Bronchial epithelial cell (primary cell): ENCODE results near the gene HPRT1. TPM values are rescaled to one million over a fixed set of nuclear protein-coding genes. Genes with fewer than 3 reads are reported as not detected.
"Not testable (repeated sequence)": the region's sequence is repeated elsewhere in the genome, so short reads cannot be mapped to it uniquely, and the experiment has no call there.

ENCODE experiments used
- DNase-seq: peaks from one replicate; pipeline ENCODE4 v3.0.0-alpha.2; 2010; ENCODE audit warnings: low read depth
- FAIRE-seq: peaks from 2 replicates; lab custom pipeline; 2011; peaks lifted over from hg19 to GRCh38; lab: Jason Lieb, UNC
- H3K27me3 ChIP-seq: 2 replicates; pipeline ENCODE4 v1.5.1; 2011; ENCODE audit warnings: low read length; ENCODE audit not compliant: control insufficient read depth, insufficient read depth
- H3K36me3 ChIP-seq: 2 replicates; pipeline ENCODE4 v1.5.1; 2011; ENCODE audit warnings: low read length; ENCODE audit not compliant: control insufficient read depth, insufficient read depth
- H3K4me3 ChIP-seq: 2 replicates; pipeline ENCODE4 v1.5.1; 2011; ENCODE audit warnings: mild to moderate bottlenecking, low read depth, low read length, control low read depth
- CTCF ChIP-seq: IDR thresholded peaks from 2 replicates; pipeline ENCODE4 v1.5.1; 2011; ENCODE audit warnings: mild to moderate bottlenecking, moderate library complexity, low read length, control low read depth, inconsistent platforms; ENCODE audit not compliant: insufficient read depth, severe bottlenecking
- total RNA-seq: library from RNA; depleted of rRNA; stranded (reverse); fragments of >200 nt; gene quantifications from 2 replicates; pipeline ENCODE4 v1.2.1, GENCODE V29; 2014

HPRT1 gene
- total RNA-seq, 1 donor from 2014 or later = 11.6 TPM

- FAIRE-seq = no peak
- peak; percentile 12 for DNase-seq
- TF ChIP-seq CTCF = no peak
- H3K36me3 ChIP-seq = no peaks in the 10 kb centered on the region
- H3K4me3 ChIP-seq = no peak overlapping the region
- no peaks in the 10 kb centered on the region for H3K27me3 ChIP-seq
Observed at GRCh38 chrX:134461437-134461836, 1.5 kb downstream of the HPRT1 start.

GRCh38 chrX:134462927-134463326, 3.0 kb downstream of the HPRT1 start:
- no peak for DNase-seq
- H3K4me3 ChIP-seq = no peak overlapping the region
- no peaks in the 10 kb centered on the region for H3K27me3 ChIP-seq
- FAIRE-seq = no peak
- H3K36me3 ChIP-seq = no peaks in the 10 kb centered on the region
- TF ChIP-seq CTCF = no peak

GRCh38 chrX:134464453-134464852, 4.5 kb downstream of the HPRT1 start:
- not testable (repeated sequence) for H3K36me3 ChIP-seq, FAIRE-seq, DNase-seq, H3K4me3 ChIP-seq, H3K27me3 ChIP-seq

- Histone ChIP-seq H3K36me3 (no peaks in the 10 kb centered on the region), H3K4me3 (no peak overlapping the region), H3K27me3 (no peaks in the 10 kb centered on the region)
- DNase-seq (peak; percentile 54), FAIRE-seq (no peak)
- no peak for TF ChIP-seq CTCF
Observed at GRCh38 chrX:134469486-134469885, 9.5 kb downstream of the HPRT1 start.

GRCh38 chrX:134470013-134470412, 10.0 kb downstream of the HPRT1 start:
- Histone ChIP-seq H3K36me3 (no peaks in the 10 kb centered on the region), H3K4me3 (no peak overlapping the region), H3K27me3 (no peaks in the 10 kb centered on the region)
- FAIRE-seq (no peak), DNase-seq (no peak)
- TF ChIP-seq CTCF = no peak

GRCh38 chrX:134472041-134472440, 12.1 kb downstream of the HPRT1 start:
- H3K36me3 ChIP-seq = no peaks in the 10 kb centered on the region
- no peak for TF ChIP-seq CTCF
- no peak overlapping the region for H3K4me3 ChIP-seq
- no peaks in the 10 kb centered on the region for H3K27me3 ChIP-seq
- DNase-seq (no peak), FAIRE-seq (no peak)
